Measurements from ENCODE around the gene HSD17B11. TPM values are rescaled to one million over a fixed set of nuclear protein-coding genes. Genes with fewer than 3 reads are reported as not detected.

The HSD17B11 gene
- polyA plus RNA-seq, 1 donor (not counting 4 experiments of a cell fraction or from before 2014, with no cell fraction given), result 8.5 TPM

DNA sequence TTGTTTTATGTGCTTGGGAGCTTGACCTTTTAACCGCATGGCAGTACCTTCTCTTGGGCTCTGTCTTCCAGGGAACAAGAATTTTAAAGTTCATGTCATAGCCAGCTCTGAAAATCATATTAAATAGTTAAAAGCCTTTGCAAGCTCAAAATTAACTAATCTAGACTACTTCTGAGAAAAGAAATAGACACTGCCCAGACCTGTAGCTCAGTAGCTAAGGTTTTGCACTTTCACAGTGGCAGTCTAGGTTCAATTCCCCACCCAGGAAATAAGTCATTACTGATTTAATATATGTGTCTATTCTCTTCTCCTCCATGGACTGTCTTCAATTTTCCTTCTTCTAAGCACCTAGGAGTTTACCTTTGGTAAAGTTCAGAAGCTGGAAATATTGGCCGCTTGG lies 27.4 kb downstream of the HSD17B11 start:
- dilution Hi-C loops (cut with MboI; ENCODE audit: extremely low pct_ligation_motif_present, low sequenced_read_pairs), result no loop called here
- Histone ChIP-seq H3K27ac (ENCODE audit: control insufficient read depth, insufficient read depth, low read length) (no peak overlapping the region), H3K4me1 (ENCODE audit: control insufficient read depth, extremely low read depth, insufficient read depth, low read length) (no peaks in the 10 kb centered on the region), H2AFZ (ENCODE audit: control insufficient read depth, low read length) (no peak overlapping the region), H3K4me2 (ENCODE audit: control insufficient read depth, extremely low read depth, insufficient read depth, low read depth, low read length) (no peak overlapping the region), H3K27me3 (ENCODE audit: control insufficient read depth, extremely low read depth, insufficient read depth, low read length) (no peaks in the 10 kb centered on the region), H3K9me1 (ENCODE audit: control insufficient read depth, extremely low read depth, insufficient read depth, low read length) (no peaks in the 10 kb centered on the region), H3K9me3 (ENCODE audit: control insufficient read depth, low read depth, low read length) (no peaks in the 10 kb centered on the region), H3K9ac (ENCODE audit: control insufficient read depth, extremely low read depth, insufficient read depth, low read length) (no peak overlapping the region), H3K79me2 (ENCODE audit: control insufficient read depth, insufficient read depth, low read length) (no peaks in the 10 kb centered on the region), H3K36me3 (ENCODE audit: control insufficient read depth in 2 of 2, extremely low read depth in 1 of 2, insufficient read depth in 2 of 2, low read length in 2 of 2) (no peaks in the 10 kb centered on the region), H4K20me1 (ENCODE audit: control insufficient read depth, extremely low read depth, insufficient read depth, low read length) (no peaks in the 10 kb centered on the region), H3K4me3 (ENCODE audit: control insufficient read depth in 2 of 3, extremely low read depth in 1 of 3, insufficient read depth in 2 of 3, low read depth in 1 of 3, low read length in 3 of 3) (no peak overlapping the region)
- TF ChIP-seq EZH2 (IDR thresholded peaks at IDR 0.05; ENCODE audit: low read length), result no peak
- TF ChIP-seq, protein P1, sequence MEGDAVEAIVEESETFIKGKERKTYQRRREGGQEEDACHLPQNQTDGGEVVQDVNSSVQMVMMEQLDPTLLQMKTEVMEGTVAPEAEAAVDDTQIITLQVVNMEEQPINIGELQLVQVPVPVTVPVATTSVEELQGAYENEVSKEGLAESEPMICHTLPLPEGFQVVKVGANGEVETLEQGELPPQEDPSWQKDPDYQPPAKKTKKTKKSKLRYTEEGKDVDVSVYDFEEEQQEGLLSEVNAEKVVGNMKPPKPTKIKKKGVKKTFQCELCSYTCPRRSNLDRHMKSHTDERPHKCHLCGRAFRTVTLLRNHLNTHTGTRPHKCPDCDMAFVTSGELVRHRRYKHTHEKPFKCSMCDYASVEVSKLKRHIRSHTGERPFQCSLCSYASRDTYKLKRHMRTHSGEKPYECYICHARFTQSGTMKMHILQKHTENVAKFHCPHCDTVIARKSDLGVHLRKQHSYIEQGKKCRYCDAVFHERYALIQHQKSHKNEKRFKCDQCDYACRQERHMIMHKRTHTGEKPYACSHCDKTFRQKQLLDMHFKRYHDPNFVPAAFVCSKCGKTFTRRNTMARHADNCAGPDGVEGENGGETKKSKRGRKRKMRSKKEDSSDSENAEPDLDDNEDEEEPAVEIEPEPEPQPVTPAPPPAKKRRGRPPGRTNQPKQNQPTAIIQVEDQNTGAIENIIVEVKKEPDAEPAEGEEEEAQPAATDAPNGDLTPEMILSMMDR (optimal IDR thresholded peaks at IDR 0.05 in 1 of 3, IDR thresholded peaks at IDR 0.05 in 1 of 3, conservative IDR thresholded peaks at IDR 0.05 in 1 of 3; ENCODE audit: extremely low read depth in 1 of 3, insufficient read depth in 2 of 3, low read length in 3 of 3), result no peak
- DNase-seq (ENCODE audit: low read depth, low spot score) (no peak), FAIRE-seq (no peak)

DNA sequence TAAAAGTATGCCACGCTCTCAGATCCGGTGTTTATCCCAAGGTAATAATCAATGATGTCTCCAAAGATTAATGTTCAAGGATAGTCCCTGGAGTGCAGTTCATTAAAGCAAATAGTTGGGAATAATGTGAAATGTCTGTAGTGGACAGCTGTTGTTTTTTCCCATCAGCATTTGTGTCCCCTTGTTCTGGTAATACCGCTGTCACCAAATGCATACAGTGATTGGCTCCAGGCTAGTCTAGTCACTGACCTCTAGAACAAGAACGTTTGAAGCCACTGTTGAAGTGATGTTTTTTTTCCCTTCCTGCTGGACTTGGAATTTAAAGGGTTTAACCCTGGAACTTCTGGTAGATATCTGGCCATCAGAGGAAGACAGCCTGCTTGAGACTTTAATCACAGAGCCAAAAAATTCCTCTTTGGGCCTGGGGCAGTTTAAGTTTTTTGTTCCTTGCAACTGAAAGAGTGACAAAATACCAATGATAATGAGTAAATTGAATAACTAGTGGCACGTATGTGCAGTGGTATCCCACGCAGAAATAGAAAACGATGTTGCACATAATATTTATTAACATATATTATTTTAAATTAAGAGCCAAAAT lies 30.6 kb downstream of the HSD17B11 start:
- Histone ChIP-seq H2AFZ (ENCODE audit: control insufficient read depth, low read length) (no peak overlapping the region), H3K4me1 (ENCODE audit: control insufficient read depth, extremely low read depth, insufficient read depth, low read length) (no peaks in the 10 kb centered on the region), H3K4me3 (ENCODE audit: control insufficient read depth in 2 of 3, extremely low read depth in 1 of 3, insufficient read depth in 2 of 3, low read depth in 1 of 3, low read length in 3 of 3) (no peak overlapping the region), H3K4me2 (ENCODE audit: control insufficient read depth, extremely low read depth, insufficient read depth, low read depth, low read length) (no peak overlapping the region), H3K79me2 (ENCODE audit: control insufficient read depth, insufficient read depth, low read length) (no peaks in the 10 kb centered on the region), H3K9me3 (ENCODE audit: control insufficient read depth, low read depth, low read length) (no peaks in the 10 kb centered on the region), H3K36me3 (ENCODE audit: control insufficient read depth in 2 of 2, extremely low read depth in 1 of 2, insufficient read depth in 2 of 2, low read length in 2 of 2) (no peaks in the 10 kb centered on the region), H4K20me1 (ENCODE audit: control insufficient read depth, extremely low read depth, insufficient read depth, low read length) (no peaks in the 10 kb centered on the region), H3K9ac (ENCODE audit: control insufficient read depth, extremely low read depth, insufficient read depth, low read length) (no peak overlapping the region), H3K27me3 (ENCODE audit: control insufficient read depth, extremely low read depth, insufficient read depth, low read length) (no peaks in the 10 kb centered on the region), H3K27ac (ENCODE audit: control insufficient read depth, insufficient read depth, low read length) (no peak overlapping the region), H3K9me1 (ENCODE audit: control insufficient read depth, extremely low read depth, insufficient read depth, low read length) (no peaks in the 10 kb centered on the region)
- DNase-seq (ENCODE audit: low read depth, low spot score) (no peak), FAIRE-seq (no peak)
- dilution Hi-C loops (cut with MboI; ENCODE audit: extremely low pct_ligation_motif_present, low sequenced_read_pairs), result no loop called here
- no peak for TF ChIP-seq EZH2 (IDR thresholded peaks at IDR 0.05; ENCODE audit: low read length)
- TF ChIP-seq, protein P1 (optimal IDR thresholded peaks at IDR 0.05 in 1 of 3, IDR thresholded peaks at IDR 0.05 in 1 of 3, conservative IDR thresholded peaks at IDR 0.05 in 1 of 3; ENCODE audit: extremely low read depth in 1 of 3, insufficient read depth in 2 of 3, low read length in 3 of 3), result no peak
